ENCODE data around the gene HIVEP3.

The HIVEP3 gene

DNA sequence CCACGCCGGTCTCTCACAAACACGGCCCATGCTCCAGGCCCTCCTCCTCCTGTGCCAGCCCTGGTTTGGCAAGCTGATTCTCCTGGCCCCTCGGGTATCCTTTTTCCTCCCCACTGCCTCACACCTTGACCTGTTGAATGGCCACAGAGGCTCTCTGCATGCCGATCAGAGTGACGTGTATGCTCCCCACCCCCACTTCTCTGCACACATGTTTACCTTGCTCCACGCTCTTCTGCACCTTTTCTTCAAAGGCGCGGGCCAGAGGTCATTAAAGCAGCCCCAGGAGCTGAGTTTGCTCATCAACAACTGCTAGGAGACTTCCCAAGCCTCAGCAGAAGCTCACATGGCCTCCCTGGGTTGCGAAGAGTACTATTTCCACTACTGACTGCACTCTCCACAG lies 295.0 kb downstream of the HIVEP3 start:
- H3K4me3 ChIP-seq (ENCODE audit: low read length) = no peak overlapping the region
- no peak for DNase-seq (ENCODE audit: low read depth)

DNA sequence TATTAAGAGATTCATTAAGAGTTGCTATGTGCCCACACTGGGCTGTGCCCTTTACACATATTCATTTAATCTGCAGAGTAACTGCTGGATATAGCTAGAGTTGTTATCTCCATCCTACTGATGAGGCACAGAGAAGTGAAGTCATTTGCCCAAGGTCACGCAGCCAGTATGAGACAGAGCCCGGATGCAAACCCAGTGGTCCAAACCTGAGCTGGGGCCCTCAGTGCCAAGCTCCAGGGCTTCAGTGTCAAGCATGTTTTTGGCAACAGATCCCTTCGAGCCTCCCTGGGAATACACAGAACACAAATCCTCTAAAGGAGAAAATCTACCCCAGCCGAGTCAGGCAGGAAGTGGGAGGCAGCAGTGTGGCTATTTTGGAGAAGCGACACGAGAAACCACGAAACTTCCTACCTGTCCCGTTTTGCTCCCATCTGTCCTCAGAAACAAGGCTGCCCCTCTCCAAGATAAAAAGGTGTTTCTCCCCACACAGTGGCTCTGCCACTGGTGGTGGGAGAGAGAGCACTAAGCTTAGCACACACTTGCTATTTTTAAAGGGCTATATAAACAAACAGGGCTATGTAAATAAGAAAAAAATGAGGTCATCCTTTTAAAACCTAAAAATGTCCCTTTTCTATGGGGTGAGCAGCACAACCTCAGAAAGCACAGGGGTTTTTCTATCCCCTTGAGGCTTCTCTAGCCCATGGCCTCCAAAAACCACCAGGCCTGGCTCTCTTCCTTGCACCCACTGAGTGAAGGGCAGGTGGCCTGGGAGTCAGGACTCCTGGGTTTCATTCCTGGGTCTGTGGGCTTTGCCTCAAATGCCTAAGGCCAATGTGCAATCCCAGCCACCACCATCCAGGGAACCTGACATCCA lies 295.6 kb downstream of the HIVEP3 start:
- no peak for DNase-seq (ENCODE audit: low read depth)
- TF ChIP-seq, protein P1, sequence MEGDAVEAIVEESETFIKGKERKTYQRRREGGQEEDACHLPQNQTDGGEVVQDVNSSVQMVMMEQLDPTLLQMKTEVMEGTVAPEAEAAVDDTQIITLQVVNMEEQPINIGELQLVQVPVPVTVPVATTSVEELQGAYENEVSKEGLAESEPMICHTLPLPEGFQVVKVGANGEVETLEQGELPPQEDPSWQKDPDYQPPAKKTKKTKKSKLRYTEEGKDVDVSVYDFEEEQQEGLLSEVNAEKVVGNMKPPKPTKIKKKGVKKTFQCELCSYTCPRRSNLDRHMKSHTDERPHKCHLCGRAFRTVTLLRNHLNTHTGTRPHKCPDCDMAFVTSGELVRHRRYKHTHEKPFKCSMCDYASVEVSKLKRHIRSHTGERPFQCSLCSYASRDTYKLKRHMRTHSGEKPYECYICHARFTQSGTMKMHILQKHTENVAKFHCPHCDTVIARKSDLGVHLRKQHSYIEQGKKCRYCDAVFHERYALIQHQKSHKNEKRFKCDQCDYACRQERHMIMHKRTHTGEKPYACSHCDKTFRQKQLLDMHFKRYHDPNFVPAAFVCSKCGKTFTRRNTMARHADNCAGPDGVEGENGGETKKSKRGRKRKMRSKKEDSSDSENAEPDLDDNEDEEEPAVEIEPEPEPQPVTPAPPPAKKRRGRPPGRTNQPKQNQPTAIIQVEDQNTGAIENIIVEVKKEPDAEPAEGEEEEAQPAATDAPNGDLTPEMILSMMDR (conservative IDR thresholded peaks at IDR 0.05; ENCODE audit: low read depth, low read length) = no peak
- no peak overlapping the region for H3K4me3 ChIP-seq (ENCODE audit: low read length)

More for the DNA sequence above, 295.0 kb downstream of the HIVEP3 start:
- TF ChIP-seq, protein P1 (conservative IDR thresholded peaks at IDR 0.05; ENCODE audit: low read depth, low read length) = no peak

DNA sequence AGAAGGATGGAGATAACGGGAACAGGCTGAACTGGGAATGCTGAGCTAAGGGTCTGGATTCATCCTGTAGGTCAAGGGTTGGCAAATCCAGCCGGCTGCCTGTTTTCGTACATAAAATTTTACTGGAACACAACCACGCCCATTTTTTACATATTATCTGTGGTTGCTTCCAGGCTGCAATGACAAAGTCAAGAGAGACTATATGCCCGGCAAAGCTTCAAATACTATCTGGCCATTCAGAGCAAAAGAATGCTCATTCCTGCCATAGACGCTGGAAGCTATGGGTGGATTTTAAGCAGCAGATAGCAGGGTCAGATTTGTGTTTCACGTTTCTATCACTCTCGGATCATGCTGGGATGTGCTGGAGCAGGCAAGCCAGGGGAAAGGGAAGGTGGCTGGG lies 296.3 kb downstream of the HIVEP3 start:
- no peak overlapping the region for H3K4me3 ChIP-seq (ENCODE audit: low read length)
- TF ChIP-seq, protein P1 (conservative IDR thresholded peaks at IDR 0.05; ENCODE audit: low read depth, low read length) = no peak
- DNase-seq (ENCODE audit: low read depth) = no peak

DNA sequence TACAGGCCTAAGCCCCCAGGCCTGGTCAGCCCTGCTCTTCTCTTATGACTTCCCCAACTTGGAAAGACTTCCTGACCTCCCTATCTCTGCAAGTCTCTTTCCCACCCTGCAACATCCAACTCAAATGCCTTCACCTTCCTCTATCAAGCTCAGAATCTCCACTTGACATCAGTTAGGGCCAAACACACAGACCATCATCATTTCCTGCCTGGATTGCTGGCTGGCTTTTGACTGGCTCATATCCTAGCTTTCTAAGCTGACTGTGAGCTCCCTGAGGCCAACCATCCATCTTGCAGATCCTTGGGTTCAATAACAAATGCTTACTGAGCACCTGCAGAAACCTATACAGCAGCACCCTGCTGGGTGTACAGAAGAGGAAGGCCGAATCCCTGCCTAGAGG lies 296.9 kb downstream of the HIVEP3 start:
- no peak for DNase-seq (ENCODE audit: low read depth)
- TF ChIP-seq, protein P1 (conservative IDR thresholded peaks at IDR 0.05; ENCODE audit: low read depth, low read length) = no peak
- H3K4me3 ChIP-seq (ENCODE audit: low read length) = no peak overlapping the region

DNA sequence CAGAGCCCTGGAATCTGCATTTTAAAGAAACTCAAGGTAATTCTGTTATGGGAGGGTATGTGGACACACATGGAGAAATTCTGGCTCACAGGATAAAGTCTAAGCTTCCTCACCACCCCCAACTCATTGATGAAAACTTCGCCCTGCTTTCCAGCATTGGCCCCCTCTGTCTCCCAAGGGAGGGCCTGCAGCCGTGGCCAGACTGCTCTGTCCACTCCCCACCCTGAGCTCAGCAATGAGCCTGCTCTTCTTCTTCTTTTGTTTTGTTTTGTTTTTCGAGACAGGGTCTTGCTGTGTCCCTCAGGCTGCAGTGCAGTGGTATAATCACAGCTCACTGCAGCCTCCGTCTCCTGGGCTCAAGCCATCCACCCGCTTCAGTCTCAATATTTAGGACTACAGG lies 297.5 kb downstream of the HIVEP3 start:
- DNase-seq (ENCODE audit: low read depth) = no peak
- no peak overlapping the region for H3K4me3 ChIP-seq (ENCODE audit: low read length)
- TF ChIP-seq, protein P1 (conservative IDR thresholded peaks at IDR 0.05; ENCODE audit: low read depth, low read length) = no peak

DNA sequence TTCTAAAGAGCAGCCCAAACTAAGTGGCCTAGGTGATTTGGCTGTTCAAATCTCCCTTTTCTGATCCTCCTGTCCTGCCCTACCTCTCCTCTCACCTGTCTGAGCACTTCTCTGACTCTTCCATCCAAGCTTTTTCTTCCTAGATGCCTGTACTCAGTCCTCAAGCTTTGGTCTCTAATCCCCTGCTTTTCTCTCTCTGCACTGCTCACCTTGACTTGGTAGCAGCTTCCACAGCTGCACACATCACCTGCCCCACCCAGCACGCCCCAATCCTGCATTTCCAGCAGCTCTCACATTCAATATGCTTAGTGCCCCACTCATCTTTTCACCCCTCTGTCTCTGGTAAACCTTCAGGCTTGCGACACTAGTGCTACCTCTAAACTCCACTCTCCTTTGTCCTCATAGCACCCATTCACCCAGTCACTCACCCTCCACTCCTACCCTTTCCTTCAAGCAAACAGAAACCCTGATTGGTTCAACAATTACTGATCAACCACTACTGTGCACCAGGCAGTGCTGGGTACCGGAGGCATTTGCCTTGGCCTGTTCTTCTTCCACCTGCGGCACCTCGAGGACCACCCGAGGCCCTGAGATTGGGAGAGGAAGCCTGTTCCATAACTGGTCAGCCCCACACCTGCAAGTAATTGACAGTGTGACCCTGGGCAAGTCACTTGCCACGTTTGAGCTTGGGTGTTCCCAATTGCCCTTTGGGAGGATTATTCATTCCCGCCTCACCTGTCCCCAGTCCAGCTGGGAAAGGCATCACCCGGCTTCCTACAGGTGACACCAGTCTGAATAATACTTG lies 298.2 kb downstream of the HIVEP3 start:
- DNase-seq (ENCODE audit: low read depth) = no peak
- TF ChIP-seq, protein P1 (conservative IDR thresholded peaks at IDR 0.05; ENCODE audit: low read depth, low read length) = no peak
- H3K4me3 ChIP-seq (ENCODE audit: low read length) = no peak overlapping the region

All from retinal pigment epithelial cell (primary cell).